ENCODE results near the gene ITIH1.

The ITIH1 gene

DNA sequence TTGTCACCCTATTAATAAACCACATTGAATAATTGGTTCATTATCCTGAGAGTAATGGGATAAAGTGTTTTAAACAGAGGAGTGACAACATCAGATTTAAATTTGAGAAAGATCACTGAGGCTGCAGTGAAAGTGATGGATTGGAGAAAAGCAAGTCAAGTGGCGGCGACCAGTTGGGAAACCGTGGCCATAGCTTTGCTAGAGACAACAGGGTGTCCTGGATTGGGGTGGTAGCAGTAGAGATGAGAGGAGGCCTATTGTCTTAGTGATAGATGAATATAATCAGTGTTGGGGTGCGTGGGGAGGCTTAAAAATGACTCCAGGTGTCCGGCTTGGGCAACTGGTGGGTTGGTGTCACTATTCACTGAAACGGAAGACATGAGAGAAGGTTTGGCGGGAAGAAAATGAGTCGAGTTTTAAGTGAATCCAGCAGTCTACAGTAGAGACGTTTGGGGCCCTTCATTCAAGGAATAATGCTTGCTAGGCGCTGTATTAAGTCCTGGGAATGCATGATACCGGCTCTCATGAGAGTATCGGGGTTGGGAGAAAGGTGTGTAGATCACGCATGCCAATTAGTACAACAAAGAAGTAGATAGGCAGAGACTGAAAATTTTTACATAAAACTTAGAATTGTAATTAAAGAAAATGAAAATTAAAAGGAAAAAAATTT, 7.5 kb upstream of the ITIH1 start:
- TF ChIP-seq CTCF (conservative IDR thresholded peaks at IDR 0.05; ENCODE audit: low read depth, low read length) = no peak
- peak overlapping the region; percentile 85 for H3K4me3 ChIP-seq (ENCODE audit: low read length)
- no peak for DNase-seq (ENCODE audit: low read depth)

- peak within 1 kb of the TSS; percentile 85 for H3K4me3 ChIP-seq (ENCODE audit: low read length)
- TF ChIP-seq CTCF (conservative IDR thresholded peaks at IDR 0.05; ENCODE audit: low read depth, low read length) = no peak
Observed at GRCh38 chr3:52770496-52771333, 6.7 kb upstream of the ITIH1 start, which contains the start of gene NEK4. TSS of gene NEK4 (minus strand) at chr3:52770940. CDS start at chr3:52770746, 194 bp downstream.

GRCh38 chr3:52771334-52771681, 6.1 kb upstream of the ITIH1 start:
- H3K4me3 ChIP-seq (ENCODE audit: low read length) = peak overlapping the region; percentile 85
- TF ChIP-seq CTCF (conservative IDR thresholded peaks at IDR 0.05; ENCODE audit: low read depth, low read length) = no peak
- DNase-seq (ENCODE audit: low read depth) = no peak

More at GRCh38 chr3:52770496-52771333, 6.7 kb upstream of the ITIH1 start, which contains the start of gene NEK4:
- DNase-seq (ENCODE audit: low read depth) = peak; percentile 54

- no peak overlapping the region for H3K4me3 ChIP-seq (ENCODE audit: low read length)
- no peak for TF ChIP-seq CTCF (conservative IDR thresholded peaks at IDR 0.05; ENCODE audit: low read depth, low read length)
- DNase-seq (ENCODE audit: low read depth) = no peak
Observed at GRCh38 chr3:52771702-52772101, 5.7 kb upstream of the ITIH1 start.

DNA sequence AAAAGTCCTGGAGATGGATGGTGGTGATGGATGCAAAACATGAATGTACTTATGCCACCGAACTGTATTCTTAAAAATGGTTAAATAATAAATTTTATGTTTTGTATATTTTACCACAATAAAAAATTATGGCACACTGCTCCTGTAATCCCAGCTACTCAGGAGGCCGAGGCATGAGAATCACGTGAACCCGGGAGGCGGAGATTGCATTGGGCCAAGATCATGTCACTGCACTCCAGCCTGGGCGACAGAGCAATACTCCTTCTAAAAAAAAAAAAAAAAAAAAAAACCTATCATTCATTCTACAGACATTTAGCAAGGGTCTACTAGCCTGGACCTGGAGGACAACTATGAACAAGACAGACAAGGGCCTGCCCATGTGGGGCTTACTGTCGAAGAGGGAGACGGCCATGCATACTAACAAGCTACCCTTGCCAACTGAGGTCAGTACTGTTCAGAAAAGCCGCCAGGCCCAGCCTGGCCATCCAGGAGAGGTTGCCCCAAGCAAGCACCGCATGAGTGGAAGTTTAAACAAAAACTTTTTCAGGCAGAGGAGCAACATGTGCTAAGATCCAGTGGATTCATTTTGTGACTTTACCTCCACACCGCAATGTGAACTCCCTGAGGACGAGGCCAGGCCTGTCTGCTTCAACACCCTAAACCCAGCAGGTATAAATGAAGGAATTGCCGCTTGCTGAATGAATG, 3.9 kb upstream of the ITIH1 start:
- no peak for TF ChIP-seq CTCF (conservative IDR thresholded peaks at IDR 0.05; ENCODE audit: low read depth, low read length)
- DNase-seq (ENCODE audit: low read depth) = no peak
- no peak overlapping the region for H3K4me3 ChIP-seq (ENCODE audit: low read length)

DNA sequence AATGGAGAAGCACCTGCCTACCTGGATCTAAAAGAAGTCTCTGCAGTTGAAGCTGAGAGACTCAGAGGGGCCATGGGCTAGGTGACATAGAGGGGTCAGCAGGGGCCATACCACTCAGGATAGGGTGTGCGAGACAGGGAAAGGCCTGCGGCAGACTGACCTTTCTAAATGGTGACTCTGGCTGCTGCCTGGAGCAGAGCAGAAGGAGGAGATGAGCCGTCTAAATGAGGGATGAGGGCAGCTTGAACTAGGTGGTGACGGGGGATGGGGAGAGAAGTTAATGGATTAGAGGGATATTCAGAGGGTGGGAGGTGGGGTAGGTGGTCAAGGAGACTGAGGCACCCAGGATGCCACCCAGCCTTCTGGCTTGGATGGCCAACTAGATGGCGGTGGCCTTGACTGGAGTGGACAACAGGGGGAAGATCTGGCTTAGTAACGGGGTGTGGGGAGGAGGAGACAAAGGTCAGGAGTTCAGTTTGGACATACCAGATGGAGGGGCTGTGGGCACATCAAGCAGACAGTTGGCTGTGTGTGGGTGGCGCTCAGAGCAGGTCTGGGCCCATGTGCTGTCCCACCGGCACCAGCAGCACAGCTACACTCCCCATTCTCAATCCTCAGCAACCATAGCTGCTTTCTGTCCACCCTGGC, 3.2 kb upstream of the ITIH1 start:
- no peak overlapping the region for H3K4me3 ChIP-seq (ENCODE audit: low read length)
- no peak for TF ChIP-seq CTCF (conservative IDR thresholded peaks at IDR 0.05; ENCODE audit: low read depth, low read length)
- no peak for DNase-seq (ENCODE audit: low read depth)
